ENCODE measurements around the gene UBAC2.

Gene UBAC2, protein sequence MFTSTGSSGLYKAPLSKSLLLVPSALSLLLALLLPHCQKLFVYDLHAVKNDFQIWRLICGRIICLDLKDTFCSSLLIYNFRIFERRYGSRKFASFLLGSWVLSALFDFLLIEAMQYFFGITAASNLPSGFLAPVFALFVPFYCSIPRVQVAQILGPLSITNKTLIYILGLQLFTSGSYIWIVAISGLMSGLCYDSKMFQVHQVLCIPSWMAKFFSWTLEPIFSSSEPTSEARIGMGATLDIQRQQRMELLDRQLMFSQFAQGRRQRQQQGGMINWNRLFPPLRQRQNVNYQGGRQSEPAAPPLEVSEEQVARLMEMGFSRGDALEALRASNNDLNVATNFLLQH

DNA sequence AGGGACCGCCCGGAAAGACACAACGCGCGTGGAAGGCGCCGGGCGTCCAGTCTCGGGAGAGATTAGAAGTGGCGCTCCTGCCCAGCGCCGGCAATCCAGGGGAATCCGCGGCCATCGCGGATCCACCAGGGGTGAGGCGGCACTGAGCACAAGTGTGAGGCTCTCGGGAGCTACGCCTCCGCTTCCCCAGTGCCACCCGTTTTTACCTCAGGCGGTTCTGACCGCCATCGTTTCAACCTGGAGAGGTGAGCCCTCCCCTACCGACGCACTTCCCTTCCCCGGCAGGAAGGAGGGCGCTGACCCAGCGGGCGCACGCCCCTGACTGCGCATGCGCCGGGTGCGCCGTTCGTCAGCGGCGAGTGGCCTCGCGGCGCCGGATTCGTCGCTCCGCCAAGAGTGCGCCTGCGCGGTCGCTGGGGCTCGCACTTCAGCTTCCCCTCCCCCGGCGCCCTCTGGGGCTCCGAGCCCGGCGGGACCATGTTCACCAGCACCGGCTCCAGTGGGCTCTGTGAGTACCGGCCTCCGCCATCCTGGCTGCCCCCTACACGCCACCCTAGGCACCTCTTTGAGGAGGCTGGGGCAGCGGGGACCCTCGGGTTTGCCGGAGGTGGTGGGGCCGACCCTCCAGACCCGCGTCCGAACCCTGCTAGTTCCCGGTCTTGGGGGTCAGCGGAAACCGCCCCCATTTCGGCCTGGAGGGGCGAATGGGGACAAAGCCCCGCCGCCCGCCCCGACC, at the start of gene UBAC2:
UBAC2 (plus strand) TSS at position 423 of the 736 bp plus-strand sequence; CDS start at position 478, 55 bp downstream.
- H3K4me3 ChIP-seq (ENCODE audit: low read length): peak within 1 kb of the TSS; percentile 90
- peak within 1 kb of the TSS; percentile 99 for H3K9ac ChIP-seq (ENCODE audit: low read length)
- peaks cover 34% of the 10 kb centered on the region for H3K4me1 ChIP-seq (ENCODE audit: control insufficient read depth, insufficient read depth, low read length)
- no peaks in the 10 kb centered on the region for H3K9me3 ChIP-seq (ENCODE audit: control insufficient read depth, low read length)
- no peaks in the 10 kb centered on the region for H3K27me3 ChIP-seq (ENCODE audit: control insufficient read depth, insufficient read depth, low read length)
- H3K36me3 ChIP-seq (ENCODE audit: control insufficient read depth, insufficient read depth, low read length): no peaks in the 10 kb centered on the region

DNA sequence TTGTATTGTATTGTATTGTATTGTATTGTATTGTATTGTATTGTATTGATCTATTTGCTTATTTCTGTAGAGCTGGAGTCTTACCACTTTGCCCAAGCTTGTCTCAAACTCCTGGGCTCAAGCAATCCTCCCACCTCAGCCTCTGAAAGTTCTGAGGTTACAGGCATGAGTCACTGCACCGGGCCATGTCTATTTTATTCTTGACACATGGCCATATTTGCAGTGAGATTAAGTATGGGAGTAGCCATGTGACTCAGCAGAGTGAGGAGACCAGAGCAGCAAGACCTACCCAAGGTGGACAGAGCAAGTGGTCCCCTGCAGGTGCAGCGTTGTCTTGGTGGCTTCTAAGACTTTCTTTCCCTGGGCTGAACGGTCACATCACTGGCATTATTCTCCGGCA, 49.1 kb upstream of the UBAC2 start:
- no peak overlapping the region for H3K4me3 ChIP-seq (ENCODE audit: low read length)
- H3K9me3 ChIP-seq (ENCODE audit: control insufficient read depth, low read length): no peaks in the 10 kb centered on the region
- peaks cover 12% of the 10 kb centered on the region for H3K4me1 ChIP-seq (ENCODE audit: control insufficient read depth, insufficient read depth, low read length)

DNA sequence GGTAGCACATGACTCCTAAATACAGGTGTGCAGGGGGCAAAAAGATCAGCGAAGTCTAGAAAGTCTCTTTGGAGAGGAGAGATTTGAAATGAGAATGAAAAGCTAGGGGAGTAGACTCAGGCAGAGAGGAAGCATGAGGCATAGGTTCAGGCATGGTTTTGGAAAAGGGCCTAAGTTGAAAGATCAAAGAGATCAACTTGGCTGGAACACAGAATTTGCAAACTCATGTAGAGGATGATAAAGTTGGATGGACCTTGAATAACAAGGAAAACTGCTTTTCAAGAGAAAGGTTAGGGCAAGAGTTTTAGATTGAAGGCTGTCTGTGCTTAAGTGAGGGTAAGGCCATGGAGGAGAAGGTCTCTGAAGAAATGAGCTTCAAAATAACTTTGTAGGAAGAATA, 47.4 kb upstream of the UBAC2 start:
- Histone ChIP-seq H3K4me3 (ENCODE audit: low read length) (no peak overlapping the region), H3K36me3 (ENCODE audit: control insufficient read depth, insufficient read depth, low read length) (no peaks in the 10 kb centered on the region), H3K27me3 (ENCODE audit: control insufficient read depth, insufficient read depth, low read length) (no peaks in the 10 kb centered on the region), H3K4me1 (ENCODE audit: control insufficient read depth, insufficient read depth, low read length) (peaks cover 12% of the 10 kb centered on the region), H3K9ac (ENCODE audit: low read length) (no peak overlapping the region), H3K9me3 (ENCODE audit: control insufficient read depth, low read length) (no peaks in the 10 kb centered on the region)

More for the DNA sequence above, 49.1 kb upstream of the UBAC2 start:
- no peaks in the 10 kb centered on the region for H3K36me3 ChIP-seq (ENCODE audit: control insufficient read depth, insufficient read depth, low read length)
- H3K27me3 ChIP-seq (ENCODE audit: control insufficient read depth, insufficient read depth, low read length): no peaks in the 10 kb centered on the region
- no peak overlapping the region for H3K9ac ChIP-seq (ENCODE audit: low read length)

DNA sequence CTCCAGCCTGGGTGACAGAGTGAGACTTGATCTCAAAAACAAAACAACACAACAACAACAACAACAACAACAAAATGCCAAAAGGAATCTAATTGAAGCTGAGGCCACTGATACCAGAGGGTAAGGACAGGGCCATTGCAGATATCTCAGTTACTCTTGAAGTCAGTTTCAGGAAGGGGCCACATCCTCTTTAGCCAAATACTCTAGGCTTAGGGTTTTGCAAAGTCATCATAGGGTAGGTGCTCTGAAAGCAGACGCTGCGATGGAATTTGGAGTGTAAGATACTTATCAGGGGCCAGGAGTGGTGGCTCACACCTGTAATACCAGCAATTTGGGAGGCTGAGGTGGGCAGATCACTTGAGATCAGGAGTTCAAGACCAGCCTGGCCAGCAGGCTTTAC, 46.6 kb upstream of the UBAC2 start:
- Histone ChIP-seq H3K9me3 (ENCODE audit: control insufficient read depth, low read length) (no peaks in the 10 kb centered on the region), H3K27me3 (ENCODE audit: control insufficient read depth, insufficient read depth, low read length) (peaks cover 6% of the 10 kb centered on the region)

DNA sequence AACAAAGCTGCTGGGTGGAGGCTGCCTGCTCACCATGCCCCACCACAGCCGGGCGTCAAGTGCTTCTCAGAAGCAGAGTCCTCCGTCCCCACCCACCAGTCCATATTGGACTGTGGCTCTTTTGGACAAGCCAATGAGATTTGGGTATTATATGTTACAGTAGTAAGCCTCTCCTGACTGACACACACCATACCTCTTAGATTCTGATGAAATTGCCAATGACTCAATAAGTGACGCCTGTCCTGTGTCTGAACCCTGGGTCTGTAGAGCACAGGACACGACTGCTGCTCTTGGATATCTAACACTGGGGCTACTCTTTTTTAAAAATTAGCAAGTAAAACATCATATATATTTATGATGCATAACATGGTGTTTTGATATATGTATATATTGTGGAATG, 44.8 kb upstream of the UBAC2 start:
- Histone ChIP-seq H3K9ac (ENCODE audit: low read length) (no peak overlapping the region), H3K4me3 (ENCODE audit: low read length) (no peak overlapping the region), H3K9me3 (ENCODE audit: control insufficient read depth, low read length) (no peaks in the 10 kb centered on the region), H3K36me3 (ENCODE audit: control insufficient read depth, insufficient read depth, low read length) (no peaks in the 10 kb centered on the region), H3K4me1 (ENCODE audit: control insufficient read depth, insufficient read depth, low read length) (peaks cover 12% of the 10 kb centered on the region), H3K27me3 (ENCODE audit: control insufficient read depth, insufficient read depth, low read length) (peaks cover 8% of the 10 kb centered on the region)

More for the DNA sequence above, 46.6 kb upstream of the UBAC2 start:
- no peak overlapping the region for H3K9ac ChIP-seq (ENCODE audit: low read length)
- H3K36me3 ChIP-seq (ENCODE audit: control insufficient read depth, insufficient read depth, low read length): no peaks in the 10 kb centered on the region
- H3K4me3 ChIP-seq (ENCODE audit: low read length): no peak overlapping the region
- peaks cover 12% of the 10 kb centered on the region for H3K4me1 ChIP-seq (ENCODE audit: control insufficient read depth, insufficient read depth, low read length)

DNA sequence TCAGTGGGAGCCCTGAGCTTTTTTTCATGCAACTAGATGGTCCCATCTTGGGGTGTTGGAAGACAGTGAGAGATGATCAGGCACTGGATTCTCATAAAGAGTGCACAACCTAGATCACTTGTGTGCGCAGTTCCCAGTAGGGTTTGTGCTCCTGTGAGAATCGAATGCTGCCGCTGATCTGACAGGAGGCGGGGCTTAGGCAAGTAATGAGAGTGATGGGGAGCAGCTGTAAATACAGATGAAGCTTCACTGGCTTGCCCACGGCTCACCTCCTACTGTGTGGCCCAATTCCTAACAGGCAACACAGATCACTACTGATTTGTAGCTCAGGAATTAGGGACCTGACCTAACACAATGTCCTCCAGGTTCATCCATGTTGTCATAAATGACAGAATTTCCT, 43.6 kb upstream of the UBAC2 start:
- H3K4me3 ChIP-seq (ENCODE audit: low read length): no peak overlapping the region
- peaks cover 8% of the 10 kb centered on the region for H3K27me3 ChIP-seq (ENCODE audit: control insufficient read depth, insufficient read depth, low read length)
- no peaks in the 10 kb centered on the region for H3K9me3 ChIP-seq (ENCODE audit: control insufficient read depth, low read length)
- H3K36me3 ChIP-seq (ENCODE audit: control insufficient read depth, insufficient read depth, low read length): no peaks in the 10 kb centered on the region
- H3K9ac ChIP-seq (ENCODE audit: low read length): no peak overlapping the region
- H3K4me1 ChIP-seq (ENCODE audit: control insufficient read depth, insufficient read depth, low read length): peaks cover 1% of the 10 kb centered on the region

DNA sequence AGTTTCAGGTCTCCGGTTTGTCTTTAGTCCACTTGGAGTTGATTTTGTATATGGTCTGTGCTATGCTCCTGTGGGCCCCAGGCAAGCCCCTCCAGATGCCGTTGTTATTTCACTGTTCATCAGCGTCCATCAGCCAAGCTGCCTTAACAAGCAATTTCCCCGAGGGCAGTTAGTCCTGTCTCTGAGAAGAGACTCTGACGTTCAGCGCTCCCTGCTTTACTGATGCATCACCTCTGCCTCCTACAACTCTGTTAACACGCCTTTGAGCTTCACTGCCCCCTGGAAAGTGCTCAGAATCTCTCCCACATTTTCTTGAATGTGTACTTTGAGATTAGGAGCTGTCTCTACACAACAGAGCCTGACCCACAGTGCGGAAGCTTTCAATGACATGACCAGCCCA, 41.8 kb upstream of the UBAC2 start:
- no peaks in the 10 kb centered on the region for H3K9me3 ChIP-seq (ENCODE audit: control insufficient read depth, low read length)
- no peak overlapping the region for H3K4me3 ChIP-seq (ENCODE audit: low read length)
- H3K36me3 ChIP-seq (ENCODE audit: control insufficient read depth, insufficient read depth, low read length): no peaks in the 10 kb centered on the region
- H3K4me1 ChIP-seq (ENCODE audit: control insufficient read depth, insufficient read depth, low read length): no peaks in the 10 kb centered on the region
- H3K27me3 ChIP-seq (ENCODE audit: control insufficient read depth, insufficient read depth, low read length): peaks cover 8% of the 10 kb centered on the region
- H3K9ac ChIP-seq (ENCODE audit: low read length): no peak overlapping the region

DNA sequence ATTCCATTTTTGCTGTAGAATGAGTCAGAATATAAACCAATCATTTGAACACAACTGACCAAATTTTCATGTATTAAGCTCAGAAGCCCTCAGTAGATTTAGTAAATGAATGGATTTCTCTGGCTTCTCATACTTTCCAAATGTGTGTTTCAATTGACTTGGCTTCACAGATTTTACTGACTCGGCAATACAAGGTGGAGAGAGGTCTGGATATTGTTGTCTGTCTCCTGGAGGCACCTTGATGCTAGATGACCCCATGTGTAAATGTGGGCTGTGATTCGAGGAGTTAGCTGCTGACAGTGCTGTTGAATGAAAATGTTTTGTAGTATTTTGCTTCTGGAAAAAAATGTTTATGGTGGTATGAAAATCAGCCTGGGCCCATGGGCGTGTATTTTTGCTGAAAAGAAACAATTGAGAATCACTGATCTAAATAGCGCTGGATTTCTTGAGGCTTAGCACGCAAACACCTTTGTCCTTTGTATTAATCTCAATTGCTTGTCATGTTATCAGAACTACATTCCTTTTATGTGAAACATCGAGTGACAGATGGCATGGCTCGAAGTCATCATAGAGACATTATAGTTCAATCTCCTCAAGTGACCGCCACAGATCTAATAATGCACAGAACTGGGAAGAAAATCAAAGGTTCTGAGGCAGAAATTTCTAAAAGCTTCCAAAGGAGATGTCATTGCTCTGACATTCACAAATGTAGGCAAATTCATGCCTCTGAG, 41.2 kb upstream of the UBAC2 start:
- no peaks in the 10 kb centered on the region for H3K36me3 ChIP-seq (ENCODE audit: control insufficient read depth, insufficient read depth, low read length)
- no peak overlapping the region for H3K9ac ChIP-seq (ENCODE audit: low read length)
- H3K4me1 ChIP-seq (ENCODE audit: control insufficient read depth, insufficient read depth, low read length): no peaks in the 10 kb centered on the region
- H3K9me3 ChIP-seq (ENCODE audit: control insufficient read depth, low read length): no peaks in the 10 kb centered on the region
- peaks cover 8% of the 10 kb centered on the region for H3K27me3 ChIP-seq (ENCODE audit: control insufficient read depth, insufficient read depth, low read length)
- no peak overlapping the region for H3K4me3 ChIP-seq (ENCODE audit: low read length)

DNA sequence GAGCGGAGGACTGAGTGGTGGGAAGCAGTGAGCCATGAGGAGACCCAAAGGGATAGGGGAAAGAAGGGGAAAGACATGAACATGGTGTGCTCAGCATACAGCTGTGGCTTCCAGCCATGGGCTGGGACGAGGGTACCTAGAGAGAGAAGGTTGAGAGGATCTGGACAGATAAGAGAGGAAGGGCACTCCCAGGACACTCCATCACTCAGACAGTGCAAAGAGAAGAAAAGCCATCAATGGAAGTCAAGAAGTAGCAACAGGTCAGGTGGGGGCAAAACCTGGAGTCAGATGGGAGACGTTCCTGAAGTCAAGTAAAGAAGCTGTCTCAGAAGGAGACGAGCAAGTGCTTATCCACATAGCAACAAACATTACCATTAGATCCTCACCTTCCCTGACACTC, 40.2 kb upstream of the UBAC2 start:
- Histone ChIP-seq H3K36me3 (ENCODE audit: control insufficient read depth, insufficient read depth, low read length) (no peaks in the 10 kb centered on the region), H3K4me3 (ENCODE audit: low read length) (no peak overlapping the region), H3K9me3 (ENCODE audit: control insufficient read depth, low read length) (no peaks in the 10 kb centered on the region), H3K27me3 (ENCODE audit: control insufficient read depth, insufficient read depth, low read length) (peaks cover 8% of the 10 kb centered on the region), H3K9ac (ENCODE audit: low read length) (no peak overlapping the region), H3K4me1 (ENCODE audit: control insufficient read depth, insufficient read depth, low read length) (no peaks in the 10 kb centered on the region)

DNA sequence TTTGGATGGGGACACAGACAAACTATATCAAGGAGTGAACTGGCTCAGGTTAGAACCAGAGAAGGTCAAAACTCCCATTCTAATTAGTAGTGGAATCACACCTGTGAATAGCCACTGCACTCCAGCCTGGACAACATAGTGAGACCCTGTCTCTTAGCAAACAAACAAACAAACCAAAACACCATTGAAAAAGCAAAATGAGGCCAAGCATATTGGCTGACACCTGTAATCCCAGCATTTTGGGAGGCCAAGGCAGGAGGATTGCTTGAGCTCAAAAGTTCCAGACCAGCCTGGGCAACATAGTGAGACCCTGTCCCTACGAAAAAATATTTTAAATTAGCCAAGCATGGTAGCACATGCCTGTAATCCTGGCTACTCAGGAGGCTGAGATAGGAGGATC, 39.1 kb upstream of the UBAC2 start:
- Histone ChIP-seq H3K4me1 (ENCODE audit: control insufficient read depth, insufficient read depth, low read length) (no peaks in the 10 kb centered on the region), H3K27me3 (ENCODE audit: control insufficient read depth, insufficient read depth, low read length) (peaks cover 8% of the 10 kb centered on the region), H3K4me3 (ENCODE audit: low read length) (no peak overlapping the region), H3K9ac (ENCODE audit: low read length) (no peak overlapping the region), H3K9me3 (ENCODE audit: control insufficient read depth, low read length) (no peaks in the 10 kb centered on the region), H3K36me3 (ENCODE audit: control insufficient read depth, insufficient read depth, low read length) (no peaks in the 10 kb centered on the region)

DNA sequence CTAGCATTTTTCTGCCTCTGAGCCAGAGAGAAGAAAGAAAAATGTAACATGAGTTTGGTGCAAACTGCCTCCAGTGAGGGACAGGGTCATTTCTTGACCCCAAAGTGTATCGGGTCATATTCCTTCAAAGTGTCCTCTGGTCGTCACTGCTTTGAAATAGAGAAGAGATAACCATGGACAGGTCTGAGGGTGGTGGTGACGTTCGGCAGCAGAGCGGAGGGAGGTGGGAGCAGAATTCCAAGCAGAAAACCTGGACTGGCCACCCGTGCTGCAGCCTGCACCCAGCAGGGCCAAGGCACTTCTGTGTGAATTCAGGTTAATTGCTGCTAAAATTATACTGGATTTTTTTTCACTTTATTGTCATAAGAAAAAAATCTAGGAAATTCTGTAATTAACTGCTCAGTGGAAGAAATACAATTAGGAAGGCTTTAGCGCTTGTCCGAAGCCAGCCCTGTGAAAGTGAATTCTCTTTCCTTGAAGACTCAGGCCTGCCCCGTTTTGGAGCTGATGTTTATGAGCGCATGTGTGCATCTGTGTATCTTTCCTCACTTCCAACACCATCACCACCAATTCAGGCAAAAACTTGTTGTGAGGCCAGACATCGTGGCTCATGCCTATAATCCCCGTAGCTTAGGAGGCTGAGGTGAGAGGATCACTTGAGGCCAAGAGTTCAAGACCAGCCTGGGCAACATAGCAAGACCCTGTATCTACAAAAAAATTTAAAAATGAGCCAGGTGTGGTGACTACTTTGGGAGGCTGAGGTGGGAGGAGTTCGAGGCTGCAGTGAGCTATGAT, 37.9 kb upstream of the UBAC2 start:
- no peaks in the 10 kb centered on the region for H3K4me1 ChIP-seq (ENCODE audit: control insufficient read depth, insufficient read depth, low read length)
- no peaks in the 10 kb centered on the region for H3K36me3 ChIP-seq (ENCODE audit: control insufficient read depth, insufficient read depth, low read length)
- no peak overlapping the region for H3K4me3 ChIP-seq (ENCODE audit: low read length)
- no peaks in the 10 kb centered on the region for H3K9me3 ChIP-seq (ENCODE audit: control insufficient read depth, low read length)
- H3K9ac ChIP-seq (ENCODE audit: low read length): no peak overlapping the region
- H3K27me3 ChIP-seq (ENCODE audit: control insufficient read depth, insufficient read depth, low read length): peaks cover 8% of the 10 kb centered on the region
